HEK293 (cell line): ENCODE results near the gene FIGNL2.

Source experiments
- CTCF ChIA-PET: fragments of 350-600 bp; formaldehyde crosslinking; extraction: SDS; loops from one replicate; lab custom pipeline; 2021; ENCODE audit warnings: antibody characterized with exemption; lab: Yijun Ruan, JAX
- POLR2A ChIA-PET: fragments of 300-600 bp; formaldehyde crosslinking; extraction: SDS; loops from one replicate; lab custom pipeline; 2020; ENCODE audit warnings: antibody characterized with exemption, inconsistent platforms; lab: Yijun Ruan, JAX
- H3K27ac ChIP-seq: fragments of 200-500 bp; sonication (Bioruptor generic); 2 replicates; pipeline ENCODE4 v1.5.1; 2014; ENCODE audit warnings: low read depth, low read length, control low read depth, inconsistent platforms; ENCODE audit errors: extremely low read depth
- H3K36me3 ChIP-seq, 2 experiments: fragments of 200-500 bp in 1 of 2; sonication (Bioruptor generic) in 1 of 2; 1 replicate in 1 of 2; 2 replicates in 1 of 2; pipeline ENCODE4 v1.5.1; 2014 to 2017; ENCODE audit warnings: inconsistent platforms in 2 of 2, low read length in 2 of 2; ENCODE audit not compliant: control insufficient read depth in 2 of 2, insufficient read depth in 1 of 2
- H3K4me1 ChIP-seq: fragments of 200-500 bp; sonication (Bioruptor generic); 2 replicates; pipeline ENCODE4 v1.5.1; 2014; ENCODE audit warnings: mild to moderate bottlenecking, low read length, inconsistent platforms; ENCODE audit not compliant: control insufficient read depth, insufficient read depth
- H3K4me3 ChIP-seq: 2 replicates; pipeline ENCODE4 v1.5.1; 2011; ENCODE audit warnings: low read depth, mild to moderate bottlenecking, control low read depth, low read length, moderate library complexity
- H3K9me3 ChIP-seq: fragments of 200-500 bp; sonication (Bioruptor generic); 2 replicates; pipeline ENCODE4 v1.5.1; 2014; ENCODE audit warnings: low read depth, low read length, inconsistent platforms; ENCODE audit not compliant: control insufficient read depth, insufficient read depth
- BCL6B ChIP-seq: fragments of 450-650 bp; formaldehyde crosslinking; IDR thresholded peaks from 2 replicates; pipeline ENCODE4 v1.5.1; 2017; ENCODE audit warnings: missing biosample characterization, missing genetic modification characterization
- PRDM10 ChIP-seq: fragments of 450-650 bp; formaldehyde crosslinking; IDR thresholded peaks from 2 replicates; pipeline ENCODE4 v1.5.1; 2016; ENCODE audit warnings: missing biosample characterization, missing genetic modification characterization
- SP7 ChIP-seq: fragments of 450-650 bp; formaldehyde crosslinking; IDR thresholded peaks from 2 replicates; pipeline ENCODE4 v1.5.1; 2016; ENCODE audit warnings: missing biosample characterization, missing genetic modification characterization
- TCF7L2 ChIP-seq: IDR thresholded peaks from 2 replicates; pipeline ENCODE4 v1.6.1; 2011; ENCODE audit warnings: low read depth, mild to moderate bottlenecking, inconsistent platforms, low read length, moderate library complexity, borderline replicate concordance
- YY1 ChIP-seq: fragments of 450-650 bp; formaldehyde crosslinking; IDR thresholded peaks from 2 replicates; pipeline ENCODE4 v1.5.1; 2018; ENCODE audit warnings: missing biosample characterization, missing genetic modification characterization
- ZNF133 ChIP-seq: fragments of 450-650 bp; formaldehyde crosslinking; IDR thresholded peaks from 2 replicates; pipeline ENCODE4 v1.5.1; 2016; ENCODE audit warnings: missing biosample characterization, missing genetic modification characterization
- ZNF18 ChIP-seq: fragments of 450-650 bp; formaldehyde crosslinking; IDR thresholded peaks from 2 replicates; pipeline ENCODE4 v1.5.1; 2016; ENCODE audit warnings: missing biosample characterization, missing genetic modification characterization
- ZNF202 ChIP-seq: fragments of 450-650 bp; formaldehyde crosslinking; IDR thresholded peaks from 2 replicates; pipeline ENCODE4 v1.5.1; 2016; ENCODE audit warnings: missing biosample characterization, missing genetic modification characterization, borderline replicate concordance
- ZNF341 ChIP-seq: fragments of 450-650 bp; formaldehyde crosslinking; IDR thresholded peaks from 2 replicates; pipeline ENCODE4; 2016; ENCODE audit warnings: low read depth, missing biosample characterization, missing genetic modification characterization
- ZNF354C ChIP-seq: fragments of 450-650 bp; formaldehyde crosslinking; IDR thresholded peaks from 2 replicates; pipeline ENCODE4 v1.5.1; 2016; ENCODE audit warnings: missing biosample characterization, missing genetic modification characterization, low read depth, borderline replicate concordance
- ZNF366 ChIP-seq: fragments of 450-650 bp; formaldehyde crosslinking; conservative IDR thresholded peaks from 2 replicates; pipeline ENCODE4 v1.5.1; 2016; ENCODE audit warnings: missing biosample characterization, missing genetic modification characterization
- ZNF398 ChIP-seq: fragments of 450-650 bp; formaldehyde crosslinking; IDR thresholded peaks from 2 replicates; pipeline ENCODE4 v1.5.1; 2017; ENCODE audit warnings: missing biosample characterization, missing genetic modification characterization
- ZNF423 ChIP-seq: fragments of 450-650 bp; formaldehyde crosslinking; IDR thresholded peaks from 2 replicates; pipeline ENCODE4 v1.5.1; 2016; ENCODE audit warnings: missing biosample characterization, missing genetic modification characterization
- ZNF561 ChIP-seq: fragments of 450-650 bp; IDR thresholded peaks from 2 replicates; pipeline ENCODE4 v1.5.1; 2018; ENCODE audit warnings: missing biosample characterization, missing genetic modification characterization, borderline replicate concordance
- ZNF639 ChIP-seq: fragments of 450-650 bp; formaldehyde crosslinking; IDR thresholded peaks from 2 replicates; pipeline ENCODE4 v1.5.1; 2016; ENCODE audit warnings: missing biosample characterization, missing genetic modification characterization
- ZNF791 ChIP-seq: fragments of 450-650 bp; formaldehyde crosslinking; IDR thresholded peaks from 2 replicates; pipeline ENCODE4 v1.5.1; 2016; ENCODE audit warnings: missing biosample characterization, missing genetic modification characterization
- ZSCAN23 ChIP-seq: fragments of 450-650 bp; formaldehyde crosslinking; IDR thresholded peaks from 2 replicates; pipeline ENCODE4 v1.5.1; 2016; ENCODE audit warnings: missing biosample characterization, missing genetic modification characterization
- TF ChIP-seq, protein P1 (sequence below): fragments of 450-650 bp; formaldehyde crosslinking; IDR thresholded peaks from 2 replicates; pipeline ENCODE4 v1.5.1; 2017; ENCODE audit warnings: missing biosample characterization, mild to moderate bottlenecking, missing genetic modification characterization, moderate library complexity
- TF ChIP-seq, protein P2 (sequence below): sonication (generic); formaldehyde crosslinking; IDR thresholded peaks from 2 replicates; pipeline ENCODE4 v1.8.1; 2022; ENCODE audit warnings: mild to moderate bottlenecking, moderate library complexity, missing genetic modification reagents

The FIGNL2 gene

DNA sequence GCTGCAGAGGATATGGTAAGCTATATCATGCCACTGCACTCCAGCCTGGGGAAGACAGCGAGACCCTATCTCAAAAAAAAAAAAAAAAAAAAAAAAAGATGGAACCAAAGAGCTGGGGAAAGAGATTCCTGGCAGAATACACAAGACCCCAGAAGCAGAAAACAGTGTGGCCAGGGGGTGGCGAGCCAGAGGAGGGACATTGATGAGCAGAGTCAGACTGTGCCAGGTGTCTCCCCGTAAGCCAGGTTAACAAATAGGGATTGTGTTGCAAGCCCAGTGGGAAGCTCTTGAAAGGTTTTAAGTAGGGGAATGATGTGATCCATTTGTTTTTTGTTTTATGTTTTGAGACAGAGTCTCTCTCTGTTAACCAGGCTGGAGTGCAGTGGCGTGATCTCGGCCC is 56.1 kb downstream of the FIGNL2 start:
- TF ChIP-seq SP7 (tag by site-specific recombination): no peak
- TF ChIP-seq ZNF354C (tag by site-specific recombination): no peak
- TF ChIP-seq, protein P1, sequence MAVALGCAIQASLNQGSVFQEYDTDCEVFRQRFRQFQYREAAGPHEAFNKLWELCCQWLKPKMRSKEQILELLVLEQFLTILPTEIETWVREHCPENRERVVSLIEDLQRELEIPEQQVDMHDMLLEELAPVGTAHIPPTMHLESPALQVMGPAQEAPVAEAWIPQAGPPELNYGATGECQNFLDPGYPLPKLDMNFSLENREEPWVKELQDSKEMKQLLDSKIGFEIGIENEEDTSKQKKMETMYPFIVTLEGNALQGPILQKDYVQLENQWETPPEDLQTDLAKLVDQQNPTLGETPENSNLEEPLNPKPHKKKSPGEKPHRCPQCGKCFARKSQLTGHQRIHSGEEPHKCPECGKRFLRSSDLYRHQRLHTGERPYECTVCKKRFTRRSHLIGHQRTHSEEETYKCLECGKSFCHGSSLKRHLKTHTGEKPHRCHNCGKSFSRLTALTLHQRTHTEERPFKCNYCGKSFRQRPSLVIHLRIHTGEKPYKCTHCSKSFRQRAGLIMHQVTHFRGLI: no peak
- TF ChIP-seq, protein P2, sequence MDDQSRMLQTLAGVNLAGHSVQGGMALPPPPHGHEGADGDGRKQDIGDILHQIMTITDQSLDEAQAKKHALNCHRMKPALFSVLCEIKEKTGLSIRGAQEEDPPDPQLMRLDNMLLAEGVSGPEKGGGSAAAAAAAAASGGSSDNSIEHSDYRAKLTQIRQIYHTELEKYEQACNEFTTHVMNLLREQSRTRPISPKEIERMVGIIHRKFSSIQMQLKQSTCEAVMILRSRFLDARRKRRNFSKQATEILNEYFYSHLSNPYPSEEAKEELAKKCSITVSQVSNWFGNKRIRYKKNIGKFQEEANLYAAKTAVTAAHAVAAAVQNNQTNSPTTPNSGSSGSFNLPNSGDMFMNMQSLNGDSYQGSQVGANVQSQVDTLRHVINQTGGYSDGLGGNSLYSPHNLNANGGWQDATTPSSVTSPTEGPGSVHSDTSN (CRISPR knock-in tag): no peak
- no peak for TF ChIP-seq ZNF398 (tag by site-specific recombination)
- TF ChIP-seq ZNF639 (tag by site-specific recombination): no peak
- no peak for TF ChIP-seq ZSCAN23
- TF ChIP-seq ZNF341 (tag by site-specific recombination): no peak
- no peak for TF ChIP-seq ZNF561
- no peak for TF ChIP-seq PRDM10 (tag by site-specific recombination)
- TF ChIP-seq TCF7L2: no peak
- no peak for TF ChIP-seq ZNF366

GRCh38 chr12:51788876-51789275 is 59.6 kb downstream of the FIGNL2 start:
- Histone ChIP-seq H3K36me3 (peaks cover 0 to 6% of the 10 kb centered on the region in 2 experiments; a peak in 1 of 3 replicates), H3K9me3 (no peaks in the 10 kb centered on the region), H3K27ac (no peak overlapping the region), H3K4me1 (no peaks in the 10 kb centered on the region), H3K4me3 (no peak overlapping the region)
- TF ChIP-seq ZNF18 (tag by site-specific recombination): no peak
- no peak for TF ChIP-seq YY1 (tag by site-specific recombination)
- TF ChIP-seq ZNF341 (tag by site-specific recombination): no peak
- TF ChIP-seq ZNF423: no peak
- TF ChIP-seq BCL6B: no peak
- TF ChIP-seq ZNF791 (tag by site-specific recombination): no peak
- TF ChIP-seq ZNF202 (tag by site-specific recombination): no peak
- TF ChIP-seq ZNF133 (tag by site-specific recombination): no peak
- TF ChIP-seq ZNF639 (tag by site-specific recombination): no peak
- ChIA-PET CTCF (no interaction called here), POLR2A (no interaction called here)

More for the DNA sequence above, 56.1 kb downstream of the FIGNL2 start:
- Histone ChIP-seq H3K4me1 (no peaks in the 10 kb centered on the region), H3K4me3 (no peak overlapping the region), H3K36me3 (peaks cover 0 to 11% of the 10 kb centered on the region in 2 experiments; a peak in 1 of 3 replicates), H3K9me3 (no peaks in the 10 kb centered on the region), H3K27ac (no peak overlapping the region)
- POLR2A ChIA-PET: interaction anchor here (0.6 kb wide), 1 partner anchor 1288 kb away, joined by 4 read pairs; no protein-coding TSS in a partner anchor
- CTCF ChIA-PET: interaction anchor here (0.6 kb wide), 2 partner anchors 83 to 229 kb away, joined by 5 to 6 read pairs; no protein-coding TSS in a partner anchor
